Calu3 (cell line): ENCODE results near the gene CHST1. TPM values are rescaled to one million over a fixed set of nuclear protein-coding genes. Genes with fewer than 3 reads are reported as not detected.

Experiments
- BruUV-seq: library from RNA; stranded (reverse); fragments of 400-500 nt; replicated peaks from 2 replicates; lab custom pipeline; 2021; lab: Mats Ljungman, UMichigan
- CTCF ChIA-PET: fragments of 300-600 bp; sonication (Branson Sonifier 250); formaldehyde crosslinking; loops from one replicate; lab custom pipeline; 2022; ENCODE audit warnings: antibody characterized with exemption; lab: Charles Lee
- DNase-seq: peaks from one replicate; pipeline ENCODE4 v3.0.0; 2022
- H3K27ac Mint-ChIP-seq: one replicate; pipeline ENCODE4 v1.8.0; 2022; ENCODE audit warnings: mixed read lengths; ENCODE audit not compliant: unreplicated experiment
- H3K27me3 Mint-ChIP-seq: one replicate; pipeline ENCODE4 v1.8.0; 2022; ENCODE audit warnings: mixed read lengths; ENCODE audit not compliant: unreplicated experiment
- H3K36me3 Mint-ChIP-seq: one replicate; pipeline ENCODE4 v1.8.0; 2022; ENCODE audit warnings: mild to moderate bottlenecking, moderate library complexity, mixed read lengths; ENCODE audit not compliant: insufficient read depth, unreplicated experiment
- H3K4me1 Mint-ChIP-seq: one replicate; pipeline ENCODE4 v1.8.0; 2022; ENCODE audit warnings: mild to moderate bottlenecking, low read depth, mixed read lengths; ENCODE audit not compliant: unreplicated experiment
- H3K4me3 Mint-ChIP-seq: one replicate; pipeline ENCODE4 v1.8.0; 2022; ENCODE audit warnings: mild to moderate bottlenecking, low read depth, moderate library complexity, mixed read lengths; ENCODE audit not compliant: unreplicated experiment
- H3K9me3 Mint-ChIP-seq: one replicate; pipeline ENCODE4 v1.8.0; 2022; ENCODE audit warnings: low read depth, mixed read lengths; ENCODE audit not compliant: unreplicated experiment
- intact Hi-C: fragments of 100-400 bp; cut with micrococcal nuclease; formaldehyde crosslinking; loops from one replicate; pipeline ENCODE4 v1.10.0; 2022; ENCODE audit not compliant: unreplicated experiment
- total RNA-seq: library from RNA; stranded (reverse); gene quantifications from 2 replicates; pipeline ENCODE4 v1.2.3, GENCODE V29; 2022
- TF ChIP-seq, protein P1 (sequence below): fragments of 200-600 bp; IDR thresholded peaks from one replicate; pipeline ENCODE4 v1.8.0; 2022; ENCODE audit warnings: antibody characterized with exemption; ENCODE audit not compliant: unreplicated experiment

Gene CHST1
- total RNA-seq, 1 experiment from 2014 or later: not detected

DNA sequence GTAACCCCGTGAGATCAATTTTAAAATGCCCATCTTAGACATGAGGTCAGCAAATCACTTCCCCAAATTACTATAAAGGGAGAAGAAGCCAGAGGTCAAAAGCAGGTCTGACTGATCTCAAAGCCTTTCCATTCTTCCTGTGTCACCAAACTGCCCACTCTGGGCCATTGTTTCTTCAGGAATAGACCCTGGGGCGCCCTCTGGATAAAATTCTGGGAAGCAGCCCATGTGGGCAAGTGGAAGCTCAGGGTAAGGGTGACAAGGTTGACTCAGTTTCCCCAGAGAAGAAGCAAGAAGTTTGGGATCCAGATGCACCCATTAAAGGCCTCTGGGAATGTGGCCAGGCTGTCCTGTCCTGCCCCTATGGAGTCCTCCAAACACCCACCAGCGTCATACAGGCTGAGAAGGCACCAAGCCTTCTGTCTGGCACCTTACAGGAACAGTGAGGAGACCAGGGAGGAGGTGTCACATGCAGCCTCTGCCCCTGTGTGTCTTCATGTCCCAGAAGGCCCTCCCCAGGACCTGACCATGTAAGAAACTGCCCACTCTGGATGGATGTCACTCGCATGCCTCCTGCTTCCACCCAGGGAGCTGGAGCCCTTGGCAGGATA is 50.1 kb downstream of the CHST1 start:
- H3K4me3 Mint-ChIP-seq: no peak overlapping the region
- no TSS peak for BruUV-seq
- H3K27me3 Mint-ChIP-seq: peaks cover 87% of the 10 kb centered on the region
- no peaks in the 10 kb centered on the region for H3K4me1 Mint-ChIP-seq
- intact Hi-C loops: no loop called here
- H3K27ac Mint-ChIP-seq: no peak overlapping the region
- peaks cover 2% of the 10 kb centered on the region for H3K9me3 Mint-ChIP-seq
- H3K36me3 Mint-ChIP-seq: no peaks in the 10 kb centered on the region
- CTCF ChIA-PET: no interaction called here
- no peak for DNase-seq
- TF ChIP-seq, protein P1, sequence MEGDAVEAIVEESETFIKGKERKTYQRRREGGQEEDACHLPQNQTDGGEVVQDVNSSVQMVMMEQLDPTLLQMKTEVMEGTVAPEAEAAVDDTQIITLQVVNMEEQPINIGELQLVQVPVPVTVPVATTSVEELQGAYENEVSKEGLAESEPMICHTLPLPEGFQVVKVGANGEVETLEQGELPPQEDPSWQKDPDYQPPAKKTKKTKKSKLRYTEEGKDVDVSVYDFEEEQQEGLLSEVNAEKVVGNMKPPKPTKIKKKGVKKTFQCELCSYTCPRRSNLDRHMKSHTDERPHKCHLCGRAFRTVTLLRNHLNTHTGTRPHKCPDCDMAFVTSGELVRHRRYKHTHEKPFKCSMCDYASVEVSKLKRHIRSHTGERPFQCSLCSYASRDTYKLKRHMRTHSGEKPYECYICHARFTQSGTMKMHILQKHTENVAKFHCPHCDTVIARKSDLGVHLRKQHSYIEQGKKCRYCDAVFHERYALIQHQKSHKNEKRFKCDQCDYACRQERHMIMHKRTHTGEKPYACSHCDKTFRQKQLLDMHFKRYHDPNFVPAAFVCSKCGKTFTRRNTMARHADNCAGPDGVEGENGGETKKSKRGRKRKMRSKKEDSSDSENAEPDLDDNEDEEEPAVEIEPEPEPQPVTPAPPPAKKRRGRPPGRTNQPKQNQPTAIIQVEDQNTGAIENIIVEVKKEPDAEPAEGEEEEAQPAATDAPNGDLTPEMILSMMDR: no peak

DNA sequence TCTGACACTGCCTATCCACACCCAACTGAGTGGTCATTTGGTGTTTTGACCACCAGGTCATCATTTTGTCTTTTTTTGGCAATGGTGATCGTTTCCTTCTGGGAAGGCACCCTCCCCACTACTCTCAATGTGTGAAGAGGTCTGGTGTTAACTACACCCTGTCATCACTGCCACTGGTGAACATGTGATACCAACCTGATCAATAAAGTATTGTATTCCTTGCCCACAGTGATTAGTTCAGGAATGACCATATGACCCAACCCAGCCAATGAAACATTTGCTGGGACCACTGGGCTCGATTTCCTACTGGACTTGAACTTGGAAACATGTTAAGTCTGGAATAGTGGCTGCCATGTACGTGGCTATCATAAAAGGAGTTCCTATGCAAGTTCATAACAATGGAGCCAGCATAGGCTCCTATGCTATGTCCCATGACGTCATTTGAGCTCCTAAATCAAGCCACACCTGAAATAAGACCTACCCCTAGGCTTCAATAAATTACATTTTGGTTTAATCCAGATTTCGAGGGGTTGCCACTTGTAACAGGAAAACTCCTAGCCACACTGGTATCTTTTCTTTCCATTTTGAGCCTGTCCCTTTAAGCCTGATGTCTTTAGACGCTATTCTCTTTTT is 51.1 kb downstream of the CHST1 start:
- Mint-ChIP-seq H3K9me3 (peaks cover 2% of the 10 kb centered on the region), H3K27ac (no peak overlapping the region), H3K36me3 (no peaks in the 10 kb centered on the region), H3K4me1 (no peaks in the 10 kb centered on the region), H3K4me3 (no peak overlapping the region), H3K27me3 (peaks cover 87% of the 10 kb centered on the region)
- TF ChIP-seq, protein P1: no peak
- no peak for DNase-seq
- no TSS peak for BruUV-seq
- CTCF ChIA-PET: no interaction called here
- intact Hi-C loops: no loop called here

DNA sequence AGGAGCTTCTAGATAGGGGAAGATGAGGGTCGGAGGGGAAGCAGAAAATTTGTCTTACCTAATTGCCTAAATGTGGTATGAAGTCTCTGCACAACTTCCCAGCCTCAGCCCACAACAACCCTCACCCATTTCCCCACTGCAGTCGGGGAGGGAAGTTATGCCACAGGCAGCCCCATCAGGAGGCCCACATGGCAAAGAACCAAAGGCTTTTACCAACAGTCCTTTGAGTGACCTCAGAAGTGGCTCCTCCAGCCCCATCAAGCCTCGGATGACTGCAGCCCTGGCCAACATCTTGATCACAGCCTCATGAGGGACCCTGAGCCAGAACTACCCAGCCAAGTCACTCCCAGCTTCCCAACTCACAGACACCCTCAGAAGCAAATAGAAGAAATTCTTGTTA is 54.8 kb downstream of the CHST1 start:
- BruUV-seq: no TSS peak
- Mint-ChIP-seq H3K4me3 (no peak overlapping the region), H3K4me1 (no peaks in the 10 kb centered on the region), H3K9me3 (no peaks in the 10 kb centered on the region), H3K27ac (no peak overlapping the region), H3K27me3 (peaks cover 94% of the 10 kb centered on the region), H3K36me3 (no peaks in the 10 kb centered on the region)
- DNase-seq: no peak
- TF ChIP-seq, protein P1: no peak
- CTCF ChIA-PET: no interaction called here
- intact Hi-C loops: no loop called here

DNA sequence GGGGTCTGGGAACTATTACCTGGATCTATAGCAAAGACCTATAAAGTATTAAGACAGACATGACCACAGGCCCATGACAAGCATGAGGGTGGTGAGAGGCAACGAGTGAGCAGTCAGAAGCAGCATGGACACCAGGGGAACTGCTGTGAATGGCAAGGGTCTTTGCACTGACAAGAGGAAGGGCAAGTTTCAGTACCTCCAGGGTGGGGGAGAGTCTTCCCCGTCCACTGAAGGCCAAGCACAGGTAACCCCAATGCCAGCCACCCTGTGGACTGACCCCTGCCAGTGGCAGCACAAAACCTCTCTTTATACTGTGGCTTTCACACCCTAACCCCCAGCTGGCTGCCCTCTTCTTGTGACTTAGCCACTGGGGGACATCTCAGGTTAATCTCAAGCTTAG is 55.5 kb downstream of the CHST1 start:
- no peak overlapping the region for H3K4me3 Mint-ChIP-seq
- CTCF ChIA-PET: no interaction called here
- TF ChIP-seq, protein P1: no peak
- no peaks in the 10 kb centered on the region for H3K4me1 Mint-ChIP-seq
- no peak overlapping the region for H3K27ac Mint-ChIP-seq
- no TSS peak for BruUV-seq
- intact Hi-C loops: no loop called here
- no peak for DNase-seq
- H3K36me3 Mint-ChIP-seq: no peaks in the 10 kb centered on the region
- H3K9me3 Mint-ChIP-seq: no peaks in the 10 kb centered on the region
- H3K27me3 Mint-ChIP-seq: peaks cover 96% of the 10 kb centered on the region
